Right lobe of liver (tissue), 6 donors: ENCODE results near the gene MLANA. TPM values are rescaled to one million over a fixed set of nuclear protein-coding genes. Genes with fewer than 3 reads are reported as not detected.
A peak's percentile ranks its signal among the peaks of the same experiment; 100 is the strongest.

ENCODE experiments used
- ATAC-seq, 4 donors: fragments of 200-7000 bp; cut with Tn5 transposase; one replicate each; pipeline ENCODE4 v1.9.1; 2020; ENCODE audit warnings: mild to moderate bottlenecking in 4 of 4, moderate library complexity in 4 of 4
- DNase-seq, 3 donors: peaks; one replicate each; pipeline ENCODE4 v3.0.0-alpha.2; 2020
- H3K27ac ChIP-seq, 3 donors: fragments of 200-600 bp; one replicate each; pipeline ENCODE4 v1.8.0; 2022
- H3K27me3 ChIP-seq, 2 donors: fragments of 200-600 bp; one replicate each; pipeline ENCODE4 v1.8.0; 2022
- H3K36me3 ChIP-seq, 4 donors: fragments of 200-600 bp; sonication (generic) in 1 of 4; one replicate each; pipeline versions ENCODE4 v1.5.1 to v1.8.0; 2017 to 2022; ENCODE audit warnings: control low read depth in 1 of 4
- H3K4me1 ChIP-seq, 4 donors: fragments of 200-600 bp; sonication (generic) in 1 of 4; one replicate each; pipeline versions ENCODE4 v1.5.1 to v1.8.0; 2017 to 2022; ENCODE audit warnings: control low read depth in 1 of 4
- H3K4me3 ChIP-seq, 3 donors: fragments of 200-600 bp; one replicate each; pipeline ENCODE4 v1.8.0; 2022
- H3K9me3 ChIP-seq, 4 donors: fragments of 200-600 bp; sonication (generic) in 1 of 4; one replicate each; pipeline versions ENCODE4 v1.5.1 to v1.8.0; 2017 to 2022; ENCODE audit warnings: control low read depth in 1 of 4
- POLR2A ChIP-seq: fragments of 450-650 bp; IDR thresholded peaks from one replicate; pipeline ENCODE4 v1.6.1; 2017; ENCODE audit warnings: antibody characterized with exemption, mild to moderate bottlenecking
- WGBS: methylation state at CpG from one replicate; pipeline ENCODE4 v1.1.6; 2018; ENCODE audit warnings: low coverage, low lambda C conversion rate; ENCODE audit not compliant: insufficient coverage; ENCODE audit errors: missing lambda C conversion rate; 5-methylcytosine and 5-hydroxymethylcytosine counted together
- intact Hi-C, 2 donors: fragments of 100-400 bp; cut with DNase I; formaldehyde crosslinking; loops; one replicate each; pipeline versions ENCODE4 v1.11.2 to v1.14.1; 2022
- total RNA-seq, 6 experiments: library from RNA; depleted of rRNA in 2 of 6; stranded (reverse); fragments of >200 nt in 2 of 6; fragmentation: NEBNext Ultra II Directional in 3 of 6; extraction: Animal tissue kit (Norgen Biotek cat#: 25700) in 3 of 6; gene quantifications; one replicate each; pipeline versions ENCODE4 v1.1.0 to v1.2.4, GENCODE V29; 2016 to 2023
- TF ChIP-seq, protein P1 (sequence below), 4 donors: fragments of 200-600 bp in 3 of 4; fragments of 450-650 bp in 1 of 4; IDR thresholded peaks; one replicate each; pipeline versions ENCODE4 v1.5.1 to v1.8.0; 2016 to 2022; ENCODE audit warnings: antibody characterized with exemption in 4 of 4, mild to moderate bottlenecking in 2 of 4
- donor health status: DM: no; HTN: yes; CAD: no.
- donor health status: DM: no; HTN: no; CAD: no.
- donor health status: DM: no; HTN: no; CAD: no.
- donor health status: DM: no; HTN: yes; CAD: no.
- donor health status: DM: no; HTN: yes; CAD: no.

MLANA gene
- total RNA-seq, 6 experiments from 2014 or later: not detected

DNA sequence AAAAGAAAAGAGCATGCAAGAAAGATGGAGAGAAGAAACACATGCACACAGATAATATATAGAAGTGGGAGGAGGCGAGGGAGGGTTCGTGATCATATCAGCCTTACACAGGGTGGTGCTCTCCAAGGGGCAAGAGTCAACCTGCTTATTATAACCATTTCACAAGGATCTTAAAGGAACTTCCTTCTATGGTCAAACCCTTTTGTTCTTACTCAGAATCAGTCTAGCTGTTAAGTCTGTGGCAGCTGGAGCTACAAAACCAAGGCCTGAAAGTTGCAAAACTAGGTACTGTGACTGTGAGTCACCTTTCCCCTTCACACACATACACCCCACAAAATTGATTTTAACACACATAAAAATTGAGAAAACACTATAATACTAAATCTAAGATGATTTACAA, 39.2 kb upstream of the MLANA start:
- TF ChIP-seq POLR2A: no peak
- TF ChIP-seq, protein P1, sequence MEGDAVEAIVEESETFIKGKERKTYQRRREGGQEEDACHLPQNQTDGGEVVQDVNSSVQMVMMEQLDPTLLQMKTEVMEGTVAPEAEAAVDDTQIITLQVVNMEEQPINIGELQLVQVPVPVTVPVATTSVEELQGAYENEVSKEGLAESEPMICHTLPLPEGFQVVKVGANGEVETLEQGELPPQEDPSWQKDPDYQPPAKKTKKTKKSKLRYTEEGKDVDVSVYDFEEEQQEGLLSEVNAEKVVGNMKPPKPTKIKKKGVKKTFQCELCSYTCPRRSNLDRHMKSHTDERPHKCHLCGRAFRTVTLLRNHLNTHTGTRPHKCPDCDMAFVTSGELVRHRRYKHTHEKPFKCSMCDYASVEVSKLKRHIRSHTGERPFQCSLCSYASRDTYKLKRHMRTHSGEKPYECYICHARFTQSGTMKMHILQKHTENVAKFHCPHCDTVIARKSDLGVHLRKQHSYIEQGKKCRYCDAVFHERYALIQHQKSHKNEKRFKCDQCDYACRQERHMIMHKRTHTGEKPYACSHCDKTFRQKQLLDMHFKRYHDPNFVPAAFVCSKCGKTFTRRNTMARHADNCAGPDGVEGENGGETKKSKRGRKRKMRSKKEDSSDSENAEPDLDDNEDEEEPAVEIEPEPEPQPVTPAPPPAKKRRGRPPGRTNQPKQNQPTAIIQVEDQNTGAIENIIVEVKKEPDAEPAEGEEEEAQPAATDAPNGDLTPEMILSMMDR (IDR thresholded peaks at IDR 0.05): no peak
- WGBS: 70% methylated on average over 2 of the region's 2 CpGs
- no peak for DNase-seq

DNA sequence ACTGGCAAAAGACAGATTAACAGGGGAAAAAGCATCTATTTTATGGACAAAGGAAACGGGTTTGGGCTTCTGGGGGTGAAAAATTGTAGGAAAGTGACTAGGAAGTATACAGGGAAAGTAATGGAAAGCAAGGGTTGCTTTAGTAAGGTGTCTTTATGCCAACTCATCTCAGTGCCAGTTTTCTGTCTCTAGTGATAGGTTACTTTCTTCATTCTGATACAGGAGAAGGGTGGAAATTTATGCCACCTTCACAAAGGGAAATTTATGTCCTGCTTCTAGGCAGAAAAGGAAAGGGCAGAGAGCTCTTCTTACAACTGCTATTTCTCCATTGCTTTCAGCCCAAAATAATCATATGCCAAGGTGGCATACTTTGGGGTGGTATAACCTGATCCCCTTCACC, 37.7 kb upstream of the MLANA start:
- DNase-seq (no peak), ATAC-seq (no peak)
- H3K9me3 ChIP-seq: no peaks in the 10 kb centered on the region
- no peaks in the 10 kb centered on the region for H3K27me3 ChIP-seq
- WGBS: 86% methylated on average over 1 of the region's 1 CpG
- no peak overlapping the region for H3K27ac ChIP-seq
- no peaks in the 10 kb centered on the region for H3K36me3 ChIP-seq
- H3K4me3 ChIP-seq: no peak overlapping the region
- H3K4me1 ChIP-seq: no peaks in the 10 kb centered on the region
- no peak for TF ChIP-seq POLR2A
- TF ChIP-seq, protein P1 (IDR thresholded peaks at IDR 0.05): no peak
- intact Hi-C loops: no loop called here

More for the DNA sequence above, 39.2 kb upstream of the MLANA start:
- Histone ChIP-seq H3K27me3 (no peaks in the 10 kb centered on the region), H3K4me3 (no peak overlapping the region), H3K9me3 (no peaks in the 10 kb centered on the region), H3K4me1 (no peaks in the 10 kb centered on the region), H3K36me3 (no peaks in the 10 kb centered on the region), H3K27ac (no peak overlapping the region)
- intact Hi-C loops: no loop called here
- ATAC-seq: peak in 3 of 4 donors; percentile 23 to 68 (median 24)

DNA sequence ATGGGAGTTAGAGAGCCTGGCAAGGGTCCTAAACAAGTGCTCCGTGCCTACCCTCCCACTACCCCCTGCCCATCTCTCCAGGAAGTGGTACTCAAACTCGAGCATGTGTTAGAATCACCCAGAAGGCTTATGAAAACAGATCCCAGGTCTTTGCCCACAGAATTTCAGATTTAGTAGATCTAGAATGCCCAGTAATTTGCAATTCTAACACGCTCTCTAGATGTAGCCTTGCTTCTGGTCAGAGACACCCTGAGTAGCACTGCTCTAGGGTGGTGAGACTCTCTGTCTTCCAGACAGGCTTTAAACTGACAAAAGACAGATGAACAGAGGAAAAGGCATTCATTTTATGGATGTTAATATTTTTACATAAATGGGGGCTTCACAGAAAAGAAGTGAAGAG, 37.1 kb upstream of the MLANA start:
- no peak for ATAC-seq

DNA sequence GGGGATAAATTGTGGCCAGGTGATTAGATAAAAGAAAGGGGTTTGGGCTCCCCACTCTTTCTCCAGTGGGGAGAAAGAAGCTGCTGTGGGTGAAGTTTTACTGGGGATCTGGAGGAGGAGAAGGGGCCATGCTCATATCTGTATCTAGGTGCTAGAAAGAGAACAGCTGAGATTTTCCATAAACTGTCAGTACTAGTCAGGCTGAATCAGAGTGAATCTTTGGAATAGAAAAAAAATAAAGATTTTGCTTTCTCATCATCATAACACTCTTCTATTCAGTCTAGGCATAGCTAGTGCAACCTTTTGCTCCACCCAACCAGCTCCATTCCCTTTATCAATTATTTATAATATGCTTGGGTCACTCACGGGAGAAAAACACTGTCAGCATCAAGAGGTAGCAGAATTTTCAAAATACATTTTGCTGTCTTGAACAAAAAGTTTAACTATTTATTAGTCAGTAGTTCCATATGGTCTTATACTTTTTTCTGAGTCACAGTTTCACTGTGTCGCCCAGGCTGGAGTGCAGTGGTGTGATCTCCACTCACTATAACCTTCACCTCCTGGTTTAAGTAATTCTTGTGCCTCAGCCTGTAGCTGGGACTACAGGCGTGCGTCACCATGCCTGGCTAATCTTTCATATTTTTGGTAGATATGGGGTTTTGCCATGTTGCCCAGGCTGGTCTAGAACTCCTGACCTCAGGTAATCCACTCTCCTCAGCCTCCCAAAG, 36.5 kb upstream of the MLANA start:
- no peak for ATAC-seq
- WGBS: 88% methylated on average over 4 of the region's 4 CpGs
- H3K4me1 ChIP-seq: no peaks in the 10 kb centered on the region
- no peak for TF ChIP-seq POLR2A
- TF ChIP-seq, protein P1 (IDR thresholded peaks at IDR 0.05): no peak
- no peak for DNase-seq
- no peaks in the 10 kb centered on the region for H3K27me3 ChIP-seq
- intact Hi-C loops: no loop called here
- H3K36me3 ChIP-seq: no peaks in the 10 kb centered on the region
- no peak overlapping the region for H3K27ac ChIP-seq
- no peaks in the 10 kb centered on the region for H3K9me3 ChIP-seq
- no peak overlapping the region for H3K4me3 ChIP-seq

More for the DNA sequence above, 37.1 kb upstream of the MLANA start:
- Histone ChIP-seq H3K9me3 (no peaks in the 10 kb centered on the region), H3K27me3 (no peaks in the 10 kb centered on the region), H3K36me3 (no peaks in the 10 kb centered on the region), H3K4me1 (no peaks in the 10 kb centered on the region), H3K27ac (no peak overlapping the region), H3K4me3 (no peak overlapping the region)
- no peak for DNase-seq
- intact Hi-C loops: no loop called here
- TF ChIP-seq, protein P1 (IDR thresholded peaks at IDR 0.05): no peak
- no peak for TF ChIP-seq POLR2A
- 77% methylated on average over 3 of the region's 3 CpGs for WGBS
